K562 (cell line): Measurements from ENCODE around the gene RND1. TPM values are rescaled to one million over a fixed set of nuclear protein-coding genes. Genes with fewer than 3 reads are reported as not detected.

Source experiments
- ATAC-seq: fragments of 200-7000 bp; cut with Tn5 transposase; 3 replicates; pipeline ENCODE4 v1.9.1; 2020; ENCODE audit warnings: moderate library complexity
- BruUV-seq: library from RNA; stranded (reverse); fragments of 400-500 nt; replicated peaks from 2 replicates; lab custom pipeline; 2021; lab: Mats Ljungman, UMichigan
- CTCF ChIA-PET: fragments of 300-600 bp; formaldehyde crosslinking; extraction: SDS; loops from one replicate; lab custom pipeline; 2021; ENCODE audit warnings: low intra/inter-chr PET ratio; lab: Yijun Ruan, JAX
- POLR2A ChIA-PET: fragments of 300-600, 350-650 bp; sonication (Branson Sonifier 250); formaldehyde crosslinking; extraction: SDS; loops from one replicate; lab custom pipeline; 2021; ENCODE audit warnings: antibody characterized with exemption, inconsistent platforms; lab: Yijun Ruan, JAX
- DNase-seq, 4 experiments: peaks; one replicate each; pipeline versions ENCODE4 v3.0.0 to v3.0.0-alpha.2; 2011 to 2018; ENCODE audit warnings: low spot score in 3 of 4, mixed read lengths in 3 of 4; ENCODE audit errors: extremely low read depth in 1 of 4
- FAIRE-seq: peaks from 2 replicates; lab custom pipeline; 2011; peaks lifted over from hg19 to GRCh38; lab: Jason Lieb, UNC
- H2AFZ ChIP-seq: 2 replicates; pipeline ENCODE4 v1.6.0; 2011; ENCODE audit warnings: low read depth, low read length, control low read depth, inconsistent platforms
- H3K27ac ChIP-seq: fragments of 200-600 bp; 3 replicates; pipeline ENCODE4 v1.8.0; 2011; ENCODE audit warnings: low read depth, mild to moderate bottlenecking, control low read depth, inconsistent platforms, low read length, moderate library complexity, mixed read lengths; ENCODE audit errors: extremely low read depth
- H3K27me3 ChIP-seq, 2 experiments: fragments of 300-600 bp in 1 of 2; 2 replicates in 1 of 2; 3 replicates in 1 of 2; pipeline versions ENCODE4 v1.6.0 to v1.8.0; 2011; ENCODE audit warnings: inconsistent platforms in 2 of 2, low read length in 2 of 2, mild to moderate bottlenecking in 1 of 2, mixed read lengths in 1 of 2, moderate library complexity in 1 of 2; ENCODE audit not compliant: control insufficient read depth in 2 of 2, insufficient read depth in 2 of 2
- H3K36me3 ChIP-seq: fragments of 300-600 bp; 3 replicates; pipeline ENCODE4 v1.8.0; 2011; ENCODE audit warnings: mild to moderate bottlenecking, low read length, inconsistent platforms; ENCODE audit not compliant: control insufficient read depth, insufficient read depth
- H3K4me1 ChIP-seq, 2 experiments: fragments of 200-600 bp in 1 of 2; replicated peaks in 1 of 2; 2 replicates in 1 of 2; 3 replicates in 1 of 2; pipeline versions ENCODE4 v1.5.1 to v1.8.0; 2011; ENCODE audit warnings: inconsistent platforms in 2 of 2, low read length in 2 of 2, mild to moderate bottlenecking in 1 of 2, mixed read lengths in 1 of 2, moderate library complexity in 1 of 2; ENCODE audit not compliant: control insufficient read depth in 2 of 2, insufficient read depth in 2 of 2
- H3K4me2 ChIP-seq: 2 replicates; pipeline ENCODE4 v1.6.1; 2011; ENCODE audit warnings: low read length, control low read depth, inconsistent platforms, mixed read lengths; ENCODE audit not compliant: insufficient read depth
- H3K4me3 ChIP-seq: fragments of 200-600 bp; sonication (generic), shearing (Covaris generic); 2 replicates; pipeline ENCODE4 v1.5.1; 2016; ENCODE audit warnings: control low read depth, inconsistent platforms
- H3K79me2 ChIP-seq: fragments of 200-600 bp; 3 replicates; pipeline ENCODE4 v1.8.0; 2011; ENCODE audit warnings: low read length, inconsistent platforms; ENCODE audit not compliant: control insufficient read depth, insufficient read depth
- H3K9ac ChIP-seq, 2 experiments: 2 replicates each; pipeline versions ENCODE4 v1.6.0 to v1.6.1; 2011; ENCODE audit warnings: low read depth in 2 of 2, low read length in 2 of 2, control low read depth in 1 of 2, inconsistent platforms in 1 of 2, mild to moderate bottlenecking in 1 of 2, mixed read lengths in 1 of 2; ENCODE audit not compliant: insufficient read depth in 1 of 2
- H3K9me1 ChIP-seq: one replicate; pipeline ENCODE4 v1.6.0; 2011; ENCODE audit warnings: inconsistent platforms, mild to moderate bottlenecking, low read length, moderate library complexity; ENCODE audit not compliant: control insufficient read depth, insufficient read depth
- H3K9me3 ChIP-seq: replicated peaks from 2 replicates; pipeline ENCODE4 v1.5.1; 2011; ENCODE audit warnings: low read depth, low read length, inconsistent platforms; ENCODE audit not compliant: control insufficient read depth, insufficient read depth
- H4K20me1 ChIP-seq: replicated peaks from 2 replicates; pipeline ENCODE4 v1.6.1; 2011; ENCODE audit warnings: low read length, inconsistent platforms, mixed read lengths; ENCODE audit not compliant: control insufficient read depth, insufficient read depth
- ARNT ChIP-seq, 2 experiments: fragments of 450-650 bp; IDR thresholded peaks; 2 replicates each; pipeline ENCODE4 v1.6.1; 2016; ENCODE audit warnings: mild to moderate bottlenecking in 1 of 2
- CHCHD3 ChIP-seq: fragments of 250-450 bp; sonication (Bioruptor Pico); IDR thresholded peaks from 2 replicates; pipeline ENCODE4 v2.1.2; 2022; ENCODE audit warnings: mild to moderate bottlenecking
- CXXC5 ChIP-seq: fragments of 250-450 bp; sonication (Bioruptor Pico); IDR thresholded peaks from 2 replicates; pipeline ENCODE4 v1.8.0; 2022; ENCODE audit warnings: inconsistent platforms, mild to moderate bottlenecking, moderate library complexity
- ETV5 ChIP-seq: sonication (generic); formaldehyde crosslinking; IDR thresholded peaks from 2 replicates; pipeline ENCODE4 v1.4.0; 2020; ENCODE audit warnings: low read depth, mild to moderate bottlenecking, missing genetic modification reagents
- FIP1L1 ChIP-seq: fragments of 200-400 bp; formaldehyde crosslinking; IDR thresholded peaks from 2 replicates; pipeline ENCODE4 v1.6.1; 2018; ENCODE audit warnings: mild to moderate bottlenecking, low read depth, low read length; ENCODE audit not compliant: poor library complexity, severe bottlenecking
- HCFC1 ChIP-seq: IDR thresholded peaks from 2 replicates; pipeline ENCODE4 v1.6.1; 2012; ENCODE audit warnings: low read depth, low read length, improper control_type of control experiment
- MCM3 ChIP-seq: fragments of 450-650 bp; IDR thresholded peaks from 2 replicates; pipeline ENCODE4 v1.6.1; 2016
- MED1 ChIP-seq: sonication (generic); formaldehyde crosslinking; IDR thresholded peaks from 2 replicates; pipeline ENCODE4 v1.8.1; 2023; ENCODE audit warnings: missing genetic modification reagents, borderline replicate concordance
- POLR2AphosphoS2 ChIP-seq: IDR thresholded peaks from 2 replicates; pipeline ENCODE4 v1.6.1; 2012; ENCODE audit warnings: low read length, improper control_type of control experiment
- RB1 ChIP-seq: fragments of 450-650 bp; IDR thresholded peaks from 2 replicates; pipeline ENCODE4 v1.6.1; 2017; ENCODE audit warnings: low read depth, mild to moderate bottlenecking
- TBP ChIP-seq: optimal IDR thresholded peaks from 2 replicates; pipeline ENCODE3; 2011; ENCODE audit warnings: low read depth, low read length, improper control_type of control experiment
- TOE1 ChIP-seq, 2 experiments: fragments of 450-650 bp in 1 of 2; sonication (generic) in 1 of 2; formaldehyde crosslinking in 1 of 2; IDR thresholded peaks; 2 replicates each; pipeline versions ENCODE4 v1.7.1 to v1.8.0; 2016 to 2022; ENCODE audit warnings: borderline replicate concordance in 2 of 2, mild to moderate bottlenecking in 2 of 2, antibody characterized with exemption in 1 of 2, inconsistent platforms in 1 of 2, low read depth in 1 of 2, missing genetic modification reagents in 1 of 2, moderate library complexity in 1 of 2
- ZNF274 ChIP-seq: IDR thresholded peaks from 2 replicates; pipeline ENCODE4 v1.6.1; 2011; ENCODE audit warnings: low read depth, mild to moderate bottlenecking, low read length, moderate library complexity, borderline replicate concordance
- WGBS: fragments of 100-300 bp; shearing (Covaris generic); methylation state at CpG from one replicate; pipeline ENCODE4 v1.1.6; 2016; ENCODE audit warnings: low coverage, mixed read lengths; ENCODE audit not compliant: insufficient coverage; ENCODE audit errors: missing lambda C conversion rate; 5-methylcytosine and 5-hydroxymethylcytosine counted together
- in situ Hi-C: fragments of 300-500 bp; cut with MboI; formaldehyde crosslinking; loops from 4 replicates; pipeline ENCODE4 v1.15.0; 2018; ENCODE audit warnings: inconsistent platforms, mixed read lengths
- intact Hi-C: fragments of 100-400 bp; cut with micrococcal nuclease; formaldehyde crosslinking; loops from 2 replicates; pipeline ENCODE4 v1.14.2; 2022
- polyA plus RNA-seq, 8 experiments: library from polyadenylated mRNA; depleted of rRNA in 4 of 8; stranded (reverse) in 5 of 8; unstranded in 3 of 8; fragments of >200 nt; fragmentation: Nextera tagmentation in 2 of 8; fragmentation: Illumina TruSeq in 1 of 8; extraction: Ambion mirVana in 2 of 8; extraction: Trizol in 1 of 8; gene quantifications; 2 replicates each; pipeline versions ENCODE4 v1.2.1 to v1.2.3, GENCODE V29; 2011 to 2014; ENCODE audit warnings: inconsistent platforms in 1 of 8, missing spikeins in 1 of 8
- total RNA-seq, 7 experiments: library from RNA; depleted of rRNA in 6 of 7; stranded (reverse); fragments of >200 nt in 6 of 7; fragmentation: Illumina TruSeq in 2 of 7; extraction: Trizol in 2 of 7; gene quantifications; 2 replicates each; pipeline versions ENCODE4 v1.2.1 to v1.2.3, GENCODE V29; 2011 to 2021; ENCODE audit warnings: low replicate concordance in 1 of 7
- TF ChIP-seq, protein P1 (sequence below): fragments of 200-400 bp; formaldehyde crosslinking; IDR thresholded peaks from 2 replicates; pipeline ENCODE4 v1.6.1; 2017; ENCODE audit warnings: mild to moderate bottlenecking, low read depth, low read length, moderate library complexity

RND1 gene
- total and polyA plus RNA-seq, 9 of the 15 experiments (the other 6 are each of a cell fraction or from before 2014, with no cell fraction given) = 0.18 to 0.78 (median 0.58) TPM; not detected in 2

- 52% methylated on average over 13 of the region's 15 CpGs for WGBS
- no peak for DNase-seq
- no peak overlapping the region for H3K4me2 ChIP-seq
- POLR2A ChIA-PET = interaction anchor here (0.6 to 3.7 kb wide), 8 partner anchors 11 to 204 kb away, joined by 3 to 18 read pairs (median 4); partner anchors contain the start of gene DDX23
- no peak for TF ChIP-seq MED1 (CRISPR knock-in tag)
- TF ChIP-seq, protein P1, sequence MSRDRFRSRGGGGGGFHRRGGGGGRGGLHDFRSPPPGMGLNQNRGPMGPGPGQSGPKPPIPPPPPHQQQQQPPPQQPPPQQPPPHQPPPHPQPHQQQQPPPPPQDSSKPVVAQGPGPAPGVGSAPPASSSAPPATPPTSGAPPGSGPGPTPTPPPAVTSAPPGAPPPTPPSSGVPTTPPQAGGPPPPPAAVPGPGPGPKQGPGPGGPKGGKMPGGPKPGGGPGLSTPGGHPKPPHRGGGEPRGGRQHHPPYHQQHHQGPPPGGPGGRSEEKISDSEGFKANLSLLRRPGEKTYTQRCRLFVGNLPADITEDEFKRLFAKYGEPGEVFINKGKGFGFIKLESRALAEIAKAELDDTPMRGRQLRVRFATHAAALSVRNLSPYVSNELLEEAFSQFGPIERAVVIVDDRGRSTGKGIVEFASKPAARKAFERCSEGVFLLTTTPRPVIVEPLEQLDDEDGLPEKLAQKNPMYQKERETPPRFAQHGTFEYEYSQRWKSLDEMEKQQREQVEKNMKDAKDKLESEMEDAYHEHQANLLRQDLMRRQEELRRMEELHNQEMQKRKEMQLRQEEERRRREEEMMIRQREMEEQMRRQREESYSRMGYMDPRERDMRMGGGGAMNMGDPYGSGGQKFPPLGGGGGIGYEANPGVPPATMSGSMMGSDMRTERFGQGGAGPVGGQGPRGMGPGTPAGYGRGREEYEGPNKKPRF = no peak
- TF ChIP-seq CXXC5 (CRISPR knock-in tag) = no peak
- TF ChIP-seq MCM3 = no peak
- no peak for TF ChIP-seq HCFC1
- TF ChIP-seq ARNT (IDR thresholded peaks at IDR 0.05) = no peak
- no peak for TF ChIP-seq ETV5
- no peak for TF ChIP-seq FIP1L1
- no peak for TF ChIP-seq CHCHD3 (CRISPR knock-in tag)
- no peak for TF ChIP-seq TOE1 (IDR thresholded peaks at IDR 0.05; ENCODE audit: borderline replicate concordance)
- TF ChIP-seq TOE1 (CRISPR knock-in tag; IDR thresholded peaks at IDR 0.05; ENCODE audit: borderline replicate concordance, low read depth) = no peak
- TF ChIP-seq POLR2AphosphoS2 = no peak
- no peak for TF ChIP-seq TBP
- TF ChIP-seq ZNF274 = no peak
- no peak for TF ChIP-seq RB1
- TF ChIP-seq, all 486 proteins: peak for 0
- intact Hi-C loops = no loop called here
- no peak for ATAC-seq
- Histone ChIP-seq H3K4me3 (no peak overlapping the region), H3K36me3 (peaks cover 31% of the 10 kb centered on the region; the same call in 2 of the 3 replicates), H3K9me3 (no peaks in the 10 kb centered on the region), H2AFZ (no peak overlapping the region), H3K9me1 (peaks cover 5% of the 10 kb centered on the region), H4K20me1 (peaks cover 21% of the 10 kb centered on the region), H3K27ac (no peak overlapping the region), H3K4me1 (peaks cover 0 to 12% of the 10 kb centered on the region in 2 experiments; a peak in 2 of 5 replicates), H3K27me3 (peaks cover 18 to 24% of the 10 kb centered on the region in 2 experiments; a peak in 4 of 5 replicates), H3K9ac (no peak overlapping the region), H3K79me2 (no peaks in the 10 kb centered on the region)
- FAIRE-seq = no peak
- CTCF ChIA-PET = no interaction called here
- in situ Hi-C loops = no loop called here
- BruUV-seq = no TSS peak
These were observed 39.3 kb downstream of the RND1 start for GRCh38 chr12:48826209-48826855.
